Measurements from ENCODE around the gene NEDD4L.

DNA sequence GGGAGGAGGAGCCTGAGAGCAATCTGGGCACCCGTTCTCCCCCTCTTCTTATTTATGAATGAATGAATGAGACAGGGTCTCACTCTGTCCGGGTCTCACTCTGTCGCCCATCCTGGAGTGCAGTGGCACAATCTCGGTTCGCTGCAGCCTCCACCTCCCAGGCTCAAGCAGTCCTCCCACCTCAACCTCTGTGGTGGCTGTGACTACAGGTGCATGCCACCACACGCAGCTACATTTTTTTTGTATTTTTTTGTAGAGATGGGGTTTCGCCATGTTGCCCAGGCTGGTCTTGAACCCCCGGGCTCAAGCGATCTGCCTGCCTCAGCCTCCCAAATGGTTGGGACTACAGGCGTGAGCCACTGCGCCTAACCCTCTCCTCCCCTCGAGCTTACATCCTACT, 198.4 kb downstream of the NEDD4L start:
- TF ChIP-seq ELF4 (IDR thresholded peaks at IDR 0.05): no peak
- no peak for TF ChIP-seq ZNF384 (IDR thresholded peaks at IDR 0.05)
- no peak for TF ChIP-seq PKNOX1 (IDR thresholded peaks at IDR 0.05)
- no peak for TF ChIP-seq L3MBTL2 (conservative IDR thresholded peaks at IDR 0.05)
